Sigmoid colon (tissue), 7 donors: ENCODE data around the gene ENC1. TPM values are rescaled to one million over a fixed set of nuclear protein-coding genes. Genes with fewer than 3 reads are reported as not detected.

Experiments
- DNase-seq: peaks from one replicate; pipeline ENCODE4 v3.0.0-alpha.2; 2019
- H3K27ac ChIP-seq, 4 donors: fragments of 200-600 bp; sonication (generic); one replicate each; pipeline ENCODE4 v1.5.1; 2016 to 2019; ENCODE audit warnings: mild to moderate bottlenecking in 1 of 4
- H3K27me3 ChIP-seq, 3 donors: fragments of 200-600 bp; sonication (generic); one replicate each; pipeline ENCODE4 v1.5.1; 2019; ENCODE audit warnings: mild to moderate bottlenecking in 1 of 3
- H3K36me3 ChIP-seq, 4 donors: fragments of 200-600 bp; sonication (generic); one replicate each; pipeline ENCODE4 v1.5.1; 2016 to 2019
- H3K4me1 ChIP-seq, 4 donors: fragments of 200-600 bp; sonication (generic); one replicate each; pipeline ENCODE4 v1.5.1; 2017 to 2019
- H3K4me3 ChIP-seq, 4 donors: fragments of 200-600 bp; sonication (generic); one replicate each; pipeline ENCODE4 v1.5.1; 2017 to 2019; ENCODE audit warnings: mild to moderate bottlenecking in 2 of 4, moderate library complexity in 1 of 4
- H3K9me3 ChIP-seq, 4 donors: fragments of 200-600 bp in 3 of 4; sonication (generic) in 3 of 4; one replicate each; pipeline versions ENCODE4 v1.5.1 to v1.6.1; 2013 to 2019
- EP300 ChIP-seq, 4 donors: sonication (generic); formaldehyde crosslinking; IDR thresholded peaks; one replicate each; pipeline ENCODE4 v1.6.1; 2017; ENCODE audit warnings: antibody characterized with exemption in 4 of 4
- POLR2A ChIP-seq, 2 donors: fragments of 450-650 bp; IDR thresholded peaks; one replicate each; pipeline ENCODE4 v1.6.1; 2016; ENCODE audit warnings: antibody characterized with exemption in 2 of 2, mild to moderate bottlenecking in 2 of 2, moderate library complexity in 2 of 2
- POLR2AphosphoS5 ChIP-seq, 4 donors: sonication (generic); formaldehyde crosslinking; IDR thresholded peaks; one replicate each; pipeline ENCODE4 v1.6.1; 2017; ENCODE audit warnings: antibody characterized with exemption in 4 of 4
- WGBS, 2 donors: extraction: QIAGEN DNeasy Blood & Tissue Kit; methylation state at CpG; one replicate each; pipeline ENCODE4 v1.1.7; 2013; 5-methylcytosine and 5-hydroxymethylcytosine counted together
- intact Hi-C: fragments of 100-400 bp; cut with DNase I; formaldehyde crosslinking; loops from one replicate; pipeline ENCODE4 v1.15.1; 2023
- polyA plus RNA-seq, 3 donors: library from polyadenylated mRNA; stranded (reverse); fragments of 200-250 nt; gene quantifications; one replicate each; pipeline ENCODE4 v1.2.3, GENCODE V29; 2013
- total RNA-seq, 4 donors: library from RNA; depleted of rRNA; stranded (reverse); fragments of >200 nt; gene quantifications; one replicate each; pipeline ENCODE4 v1.1.0, GENCODE V29; 2016
- TF ChIP-seq, protein P1 (sequence below), 4 experiments: fragments of 450-650 bp in 3 of 4; fragments of 200-600 bp in 1 of 4; IDR thresholded peaks; one replicate each; pipeline ENCODE4 v1.5.1; 2016 to 2019; ENCODE audit warnings: antibody characterized with exemption in 4 of 4, mild to moderate bottlenecking in 3 of 4, moderate library complexity in 2 of 4
- donor health status: healthy with polysubstance abuse.
- donor health status: Bipolar disorder and iron deficiency.
- donor health status: healthy.

The ENC1 gene
- total and polyA plus RNA-seq, 7 donors, result 3.6 to 19.9 (median 4.9) TPM

DNA sequence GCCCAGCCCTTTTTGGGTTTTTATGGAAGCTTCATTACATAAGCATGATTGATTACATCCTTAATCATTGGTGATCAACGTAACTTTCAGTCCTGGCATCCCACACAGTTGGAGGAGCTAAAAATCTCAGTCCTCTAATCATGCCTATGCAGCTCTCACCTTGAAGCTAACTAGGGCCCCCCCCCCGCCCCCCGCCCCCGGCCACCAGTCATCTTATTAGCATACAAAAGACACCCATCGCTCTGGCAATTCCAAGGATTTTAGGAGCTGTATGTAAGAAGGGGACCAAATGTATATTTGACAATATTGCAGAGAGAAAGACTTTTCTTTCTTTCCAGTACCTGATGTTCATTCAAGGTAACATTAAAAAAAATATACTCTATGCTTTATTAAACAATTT, 19.0 kb downstream of the ENC1 start:
- no peak overlapping the region for H3K27ac ChIP-seq
- no peak overlapping the region for H3K4me3 ChIP-seq
- peaks cover 0 to 3% (median 0%) of the 10 kb centered on the region in 4 donors for H3K9me3 ChIP-seq
- H3K27me3 ChIP-seq, result no peaks in the 10 kb centered on the region
- DNase-seq, result no peak
- 85 to 88% methylated on average over 5 of the region's 5 CpGs for WGBS, 2 donors
- no peaks in the 10 kb centered on the region for H3K4me1 ChIP-seq
- H3K36me3 ChIP-seq, result no peaks in the 10 kb centered on the region
- TF ChIP-seq, protein P1, sequence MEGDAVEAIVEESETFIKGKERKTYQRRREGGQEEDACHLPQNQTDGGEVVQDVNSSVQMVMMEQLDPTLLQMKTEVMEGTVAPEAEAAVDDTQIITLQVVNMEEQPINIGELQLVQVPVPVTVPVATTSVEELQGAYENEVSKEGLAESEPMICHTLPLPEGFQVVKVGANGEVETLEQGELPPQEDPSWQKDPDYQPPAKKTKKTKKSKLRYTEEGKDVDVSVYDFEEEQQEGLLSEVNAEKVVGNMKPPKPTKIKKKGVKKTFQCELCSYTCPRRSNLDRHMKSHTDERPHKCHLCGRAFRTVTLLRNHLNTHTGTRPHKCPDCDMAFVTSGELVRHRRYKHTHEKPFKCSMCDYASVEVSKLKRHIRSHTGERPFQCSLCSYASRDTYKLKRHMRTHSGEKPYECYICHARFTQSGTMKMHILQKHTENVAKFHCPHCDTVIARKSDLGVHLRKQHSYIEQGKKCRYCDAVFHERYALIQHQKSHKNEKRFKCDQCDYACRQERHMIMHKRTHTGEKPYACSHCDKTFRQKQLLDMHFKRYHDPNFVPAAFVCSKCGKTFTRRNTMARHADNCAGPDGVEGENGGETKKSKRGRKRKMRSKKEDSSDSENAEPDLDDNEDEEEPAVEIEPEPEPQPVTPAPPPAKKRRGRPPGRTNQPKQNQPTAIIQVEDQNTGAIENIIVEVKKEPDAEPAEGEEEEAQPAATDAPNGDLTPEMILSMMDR (IDR thresholded peaks at IDR 0.05), result no peak
- no peak for TF ChIP-seq EP300 (IDR thresholded peaks at IDR 0.05)
- no peak for TF ChIP-seq POLR2AphosphoS5 (IDR thresholded peaks at IDR 0.05)
- no peak for TF ChIP-seq POLR2A (IDR thresholded peaks at IDR 0.05)
- intact Hi-C loops, result no loop called here

DNA sequence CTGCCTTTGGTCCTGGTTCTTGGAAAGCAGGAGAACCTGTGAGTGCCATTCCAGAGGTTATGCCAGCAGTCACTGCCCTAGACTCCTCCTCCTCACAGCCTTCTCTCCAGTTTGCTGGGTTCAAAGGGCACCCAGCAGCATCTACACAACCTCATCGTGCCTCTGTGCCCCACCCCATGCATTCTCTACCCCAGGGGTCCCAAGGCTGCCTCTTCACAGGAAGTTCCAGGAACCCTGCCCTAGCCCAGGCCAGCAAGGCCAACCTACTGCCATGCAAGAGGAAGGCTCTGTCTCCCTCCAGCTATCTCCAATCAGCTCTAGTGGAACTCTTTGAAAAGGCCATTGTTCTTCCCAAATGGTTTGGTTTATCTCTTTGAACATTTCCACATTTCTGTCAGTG, 21.2 kb downstream of the ENC1 start:
- H3K4me3 ChIP-seq, result no peak overlapping the region
- no peak for DNase-seq
- 22 to 52% methylated on average over 1 of the region's 1 CpG for WGBS, 2 donors
- no peaks in the 10 kb centered on the region for H3K36me3 ChIP-seq
- TF ChIP-seq EP300 (IDR thresholded peaks at IDR 0.05) (no peak), POLR2A (IDR thresholded peaks at IDR 0.05) (no peak)
- no peaks in the 10 kb centered on the region for H3K4me1 ChIP-seq
- no peaks in the 10 kb centered on the region for H3K27me3 ChIP-seq
- H3K27ac ChIP-seq, result no peak overlapping the region
- intact Hi-C loops, result no loop called here
- H3K9me3 ChIP-seq, result peaks cover 0 to 3% (median 0%) of the 10 kb centered on the region in 4 donors

DNA sequence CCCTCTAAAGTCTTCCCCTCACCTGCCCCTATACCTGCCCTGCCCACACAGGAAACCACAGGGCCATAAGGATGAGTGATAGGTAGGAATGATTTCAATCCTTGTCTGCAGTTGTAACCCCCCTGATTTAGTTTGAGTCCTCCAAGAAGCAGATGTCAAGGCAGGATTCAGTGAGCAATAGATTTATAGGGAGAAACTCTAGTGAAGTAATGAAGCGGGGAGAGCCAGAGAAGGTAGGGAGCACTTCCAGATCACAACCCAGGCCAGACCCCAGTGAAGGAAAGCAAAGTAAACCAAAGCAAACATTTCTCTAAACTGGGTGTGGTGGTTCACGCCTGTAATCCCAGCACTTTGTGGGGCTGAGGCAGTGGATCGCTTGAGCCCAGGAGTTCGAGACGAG, 22.4 kb downstream of the ENC1 start:
- TF ChIP-seq POLR2A (IDR thresholded peaks at IDR 0.05), result no peak
- no peak for TF ChIP-seq POLR2AphosphoS5 (IDR thresholded peaks at IDR 0.05)
- TF ChIP-seq EP300 (IDR thresholded peaks at IDR 0.05), result no peak
- TF ChIP-seq, protein P1 (IDR thresholded peaks at IDR 0.05), result no peak
- DNase-seq, result no peak
- no peaks in the 10 kb centered on the region for H3K9me3 ChIP-seq
- 82 to 92% methylated on average over 5 of the region's 5 CpGs for WGBS, 2 donors
- H3K27ac ChIP-seq, result no peak overlapping the region
- intact Hi-C loops, result no loop called here
- H3K36me3 ChIP-seq, result no peaks in the 10 kb centered on the region
- no peaks in the 10 kb centered on the region for H3K27me3 ChIP-seq
- no peak overlapping the region for H3K4me3 ChIP-seq
- no peaks in the 10 kb centered on the region for H3K4me1 ChIP-seq

DNA sequence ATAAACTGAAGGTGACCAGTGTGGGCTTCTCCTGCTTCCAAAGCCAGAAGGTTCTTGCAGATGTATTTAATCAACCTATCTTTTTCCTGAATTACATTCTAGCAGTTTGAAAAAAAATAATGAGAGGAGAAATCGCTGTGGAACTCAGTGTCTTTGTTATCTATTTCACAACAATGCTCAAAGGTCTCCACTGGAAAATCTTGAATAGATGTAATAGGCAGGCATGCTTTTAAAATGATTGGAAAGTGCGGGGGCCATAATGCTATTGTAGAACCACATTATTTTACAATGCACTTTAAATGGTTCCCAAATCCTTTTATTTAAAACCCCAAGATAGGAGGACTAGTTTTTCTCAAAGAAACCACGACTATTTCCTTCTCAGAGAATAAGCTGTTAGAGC, 23.3 kb downstream of the ENC1 start:
- no peak for DNase-seq
- Histone ChIP-seq H3K9me3 (no peaks in the 10 kb centered on the region), H3K27me3 (no peaks in the 10 kb centered on the region), H3K4me3 (no peak overlapping the region), H3K4me1 (no peaks in the 10 kb centered on the region), H3K36me3 (no peaks in the 10 kb centered on the region), H3K27ac (no peak overlapping the region)
- intact Hi-C loops, result no loop called here
- no peak for TF ChIP-seq EP300 (IDR thresholded peaks at IDR 0.05)
- WGBS, 2 donors, result 69 to 81% methylated on average over 3 of the region's 3 CpGs

DNA sequence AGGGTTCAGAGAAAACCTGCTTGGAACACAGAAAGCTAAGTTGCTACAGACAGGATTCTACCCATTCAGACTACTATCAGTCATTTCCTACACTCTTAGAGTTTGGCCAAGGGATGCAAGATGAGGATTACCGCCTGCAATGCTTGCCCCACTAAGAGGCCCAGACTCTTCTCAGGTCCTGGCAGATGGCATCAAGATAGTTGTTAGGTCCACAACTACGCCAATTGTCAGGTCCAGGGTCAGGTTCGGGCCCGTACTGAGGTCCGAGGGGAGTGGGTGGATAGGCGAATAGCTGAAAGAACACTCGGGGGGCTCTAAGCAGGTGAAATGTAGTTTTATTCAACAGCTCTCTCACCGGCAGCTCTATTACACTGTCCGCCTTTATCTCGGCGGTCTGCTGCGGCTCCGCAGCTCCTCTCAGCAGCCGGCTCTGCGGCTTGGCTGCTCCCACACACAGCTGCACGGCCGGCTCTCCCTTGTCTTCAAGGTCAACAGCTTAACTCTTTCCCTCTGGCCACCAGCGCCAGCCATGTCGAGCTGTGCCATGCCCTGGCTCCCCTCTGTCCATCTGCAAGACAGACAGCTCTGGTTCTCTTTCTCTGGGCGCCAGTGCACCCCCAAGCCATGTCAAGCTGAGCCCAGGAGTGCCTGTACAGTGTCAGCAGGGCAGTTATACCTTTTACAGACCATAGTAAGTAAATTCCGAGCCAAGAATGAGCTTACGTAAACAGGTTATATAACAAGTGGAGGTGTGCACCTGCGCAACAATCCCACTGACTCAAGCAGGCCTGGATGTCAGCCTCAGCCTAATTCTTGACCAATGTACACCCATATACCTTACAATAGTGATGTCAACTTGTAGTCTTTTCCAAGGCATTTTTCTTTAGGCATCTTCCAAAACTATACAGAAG, 24.0 kb downstream of the ENC1 start:
- no peak overlapping the region for H3K27ac ChIP-seq
- H3K27me3 ChIP-seq, result no peaks in the 10 kb centered on the region
- H3K4me3 ChIP-seq, result no peak overlapping the region
- no peaks in the 10 kb centered on the region for H3K4me1 ChIP-seq
- no peaks in the 10 kb centered on the region for H3K9me3 ChIP-seq
- H3K36me3 ChIP-seq, result no peaks in the 10 kb centered on the region
- TF ChIP-seq EP300 (IDR thresholded peaks at IDR 0.05) (no peak), POLR2AphosphoS5 (IDR thresholded peaks at IDR 0.05) (no peak), POLR2A (IDR thresholded peaks at IDR 0.05) (no peak)
- TF ChIP-seq, protein P1 (IDR thresholded peaks at IDR 0.05), result no peak
- 91 to 93% methylated on average over 23 of the region's 23 CpGs for WGBS, 2 donors
- DNase-seq, result no peak
- intact Hi-C loops, result no loop called here
